Renal cortex interstitium (tissue), 11 donors: ENCODE data around the gene FBXO30. TPM values are rescaled to one million over a fixed set of nuclear protein-coding genes. Genes with fewer than 3 reads are reported as not detected.

ENCODE experiments used
- DNase-seq, 11 donors: peaks; one replicate each; pipeline ENCODE4 v3.0.0-alpha.2; 2013; ENCODE audit warnings: low read depth in 9 of 11, low spot score in 4 of 11; ENCODE audit errors: extremely low read depth in 1 of 11
- polyA plus RNA-seq, 3 donors: library from polyadenylated mRNA; unstranded; fragments of 120-200 nt; gene quantifications; one replicate each; pipeline ENCODE4 v1.2.1, GENCODE V29; 2013; ENCODE audit not compliant: insufficient read length in 3 of 3

FBXO30 gene
- polyA plus RNA-seq, 3 donors, result 11.0 to 12.1 (median 11.3) TPM

DNA sequence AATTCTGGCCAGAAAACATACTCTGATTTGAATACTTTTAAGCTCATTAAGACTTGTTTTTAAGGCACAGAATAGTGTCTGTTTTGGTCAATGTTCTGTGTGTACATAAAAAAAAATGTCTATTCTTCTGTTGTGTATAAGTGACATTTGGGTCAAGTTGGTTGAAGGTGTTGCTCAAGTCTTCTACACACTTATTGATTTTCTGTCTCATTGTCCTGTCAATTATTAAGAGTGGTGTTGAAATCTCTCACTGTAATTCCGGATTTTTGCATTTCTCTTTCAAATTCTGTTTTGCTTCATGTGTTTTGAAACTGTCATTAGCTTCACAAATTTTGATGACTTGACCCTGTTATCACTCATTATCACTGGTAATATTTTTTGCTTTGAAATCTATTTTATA is 41.7 kb downstream of the FBXO30 start:
- DNase-seq, result no peak

DNA sequence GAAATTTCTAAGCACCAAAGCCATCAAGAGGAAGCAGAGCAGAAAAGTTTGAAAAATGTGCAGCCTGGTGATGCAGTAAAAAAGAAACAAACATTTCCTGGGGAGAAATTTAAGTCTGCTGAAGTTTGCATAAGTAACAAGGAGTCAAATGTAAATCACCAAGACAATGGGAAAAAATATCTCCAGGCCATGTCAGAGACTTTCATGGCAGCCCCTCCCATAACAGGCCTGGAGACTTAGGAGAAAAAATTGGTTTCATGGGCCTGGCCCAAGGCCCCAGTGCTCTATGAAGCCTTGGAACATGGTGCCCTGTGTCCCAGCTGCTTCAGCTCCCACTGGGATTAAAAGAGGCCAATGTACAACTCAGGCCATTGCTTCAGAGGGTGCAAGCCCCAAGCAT is 49.1 kb downstream of the FBXO30 start:
- DNase-seq, result no peak

DNA sequence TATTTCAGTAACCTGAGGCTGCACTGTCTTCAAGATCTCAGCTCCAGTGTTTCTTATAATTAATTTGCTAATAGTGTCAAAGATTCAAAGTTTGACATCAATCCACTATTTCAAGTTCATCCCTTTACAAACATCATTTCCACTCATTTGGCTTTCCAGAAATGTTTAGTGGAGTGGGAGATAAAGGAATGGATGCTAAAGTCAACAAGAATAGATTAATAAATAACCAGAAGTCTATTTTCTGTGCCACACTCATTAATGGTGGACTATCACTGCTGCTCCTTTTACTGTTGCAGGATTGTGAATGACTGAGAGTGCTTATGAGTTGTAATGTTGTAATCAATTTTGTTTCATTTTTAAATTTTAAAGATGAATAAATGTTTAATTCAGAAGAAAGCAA is 50.9 kb downstream of the FBXO30 start:
- no peak for DNase-seq

DNA sequence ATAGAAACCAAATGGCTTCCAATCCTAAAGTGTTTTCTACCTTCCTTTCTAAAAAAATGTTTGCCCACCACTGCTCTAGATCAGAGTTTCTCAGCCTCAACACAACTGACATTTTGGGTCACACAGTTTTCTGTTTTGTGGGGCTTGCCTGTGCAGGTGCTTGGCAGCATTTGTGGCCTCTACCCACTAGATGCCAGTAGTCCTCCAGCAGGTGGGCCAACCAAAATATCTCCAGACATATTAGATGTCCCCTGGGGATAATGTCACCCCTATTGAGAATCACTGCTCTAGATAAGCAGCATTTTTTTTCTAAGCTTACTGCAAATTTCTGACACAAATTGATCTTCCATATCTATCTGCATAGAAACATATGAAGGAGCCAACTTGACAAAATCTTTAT is 53.0 kb downstream of the FBXO30 start:
- no peak for DNase-seq

DNA sequence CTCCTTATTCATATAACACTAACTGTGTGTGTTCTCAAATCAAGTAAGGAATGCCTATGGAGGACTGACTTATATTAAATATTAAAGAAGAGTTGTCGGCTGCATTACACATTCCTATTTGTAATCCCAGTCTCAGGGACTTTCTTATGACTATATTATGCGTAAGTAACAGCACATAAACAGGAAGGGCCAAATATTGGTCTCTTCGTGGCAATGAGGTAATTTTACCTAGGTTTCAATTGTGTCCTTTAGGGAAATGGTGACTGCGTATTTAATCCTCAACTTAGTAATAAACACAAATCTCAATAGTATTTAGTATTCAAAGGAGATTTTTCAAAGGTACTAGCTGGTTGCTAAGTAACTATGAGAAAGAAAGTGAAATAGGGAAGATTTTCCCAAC is 56.5 kb downstream of the FBXO30 start:
- DNase-seq, result no peak

DNA sequence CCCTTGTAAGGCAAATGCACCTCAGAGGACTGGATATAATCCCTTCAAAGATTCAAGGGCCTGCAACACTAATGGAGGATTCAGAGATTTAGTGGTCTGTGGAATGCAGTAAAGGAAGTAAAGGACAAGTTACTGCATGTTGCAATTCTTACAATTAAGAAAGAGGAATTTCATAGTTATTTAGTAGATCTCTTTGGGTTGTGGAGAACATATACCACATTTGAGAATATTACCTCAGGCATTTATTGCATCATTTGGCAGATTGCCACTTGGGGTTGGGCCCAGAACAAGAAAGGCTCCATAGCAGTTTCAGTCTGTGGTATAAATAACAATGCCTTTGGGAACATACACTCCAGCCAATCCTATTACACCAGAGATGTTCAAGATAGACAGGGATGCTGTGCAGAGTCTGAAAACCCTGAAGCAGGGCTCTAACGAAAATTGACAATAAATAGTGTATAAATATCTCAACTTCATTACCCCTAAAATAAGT is 58.4 kb downstream of the FBXO30 start:
- no peak for DNase-seq

DNA sequence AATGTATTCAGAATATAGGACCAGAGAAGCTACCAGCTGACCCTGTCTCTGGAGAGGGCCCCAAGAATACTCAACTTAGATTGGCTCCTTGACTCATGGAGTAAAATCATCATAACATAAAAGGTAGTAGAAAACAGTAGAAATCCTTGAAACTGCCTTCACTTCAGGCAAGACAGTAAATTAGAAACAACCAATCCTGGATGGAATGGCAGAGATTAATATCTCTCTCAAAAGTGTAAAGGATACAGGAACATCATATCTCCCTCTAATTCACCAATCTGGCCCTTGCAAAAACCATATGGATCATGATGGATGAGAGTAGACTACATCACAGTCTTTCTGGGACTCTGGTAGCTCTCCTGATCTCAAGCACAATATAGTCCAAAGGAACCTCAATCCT is 58.9 kb downstream of the FBXO30 start:
- no peak for DNase-seq

DNA sequence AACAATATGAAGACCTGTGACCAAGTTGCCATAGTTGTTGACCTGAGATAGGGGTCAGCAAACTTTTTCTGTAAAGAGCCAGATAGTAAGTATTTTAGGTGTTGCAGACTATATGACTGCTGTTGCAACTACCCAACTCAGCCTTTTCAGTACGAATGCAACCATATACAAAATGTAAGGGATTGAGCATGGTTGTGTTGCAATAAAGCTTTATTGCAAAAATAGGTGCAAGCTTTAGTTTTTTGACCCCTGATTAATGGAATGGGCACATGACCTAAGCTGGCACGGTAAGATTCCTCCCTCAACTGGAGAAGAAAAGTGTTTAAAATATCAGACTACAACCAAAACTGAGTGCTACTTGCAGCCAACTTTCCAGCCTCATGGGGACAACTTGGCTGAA is 62.0 kb downstream of the FBXO30 start:
- no peak for DNase-seq

DNA sequence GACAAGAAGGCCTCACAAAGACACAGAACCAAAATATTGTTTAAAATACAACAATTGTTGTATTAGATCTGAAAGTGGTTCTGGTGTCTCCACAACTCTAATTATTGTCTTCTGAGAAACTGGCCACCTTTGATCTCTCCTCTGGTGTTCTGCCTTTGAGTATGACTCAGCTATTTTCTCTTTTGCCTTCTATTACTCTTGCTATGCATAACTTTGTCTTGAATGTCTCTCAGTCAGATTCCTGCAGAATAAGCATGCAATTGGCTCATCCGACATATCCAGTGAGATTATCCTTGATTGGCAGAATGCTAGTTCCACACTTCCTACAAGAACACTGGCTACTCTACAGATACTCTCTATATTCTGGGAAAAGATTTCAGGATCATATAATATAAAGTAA is 65.0 kb downstream of the FBXO30 start:
- no peak for DNase-seq

DNA sequence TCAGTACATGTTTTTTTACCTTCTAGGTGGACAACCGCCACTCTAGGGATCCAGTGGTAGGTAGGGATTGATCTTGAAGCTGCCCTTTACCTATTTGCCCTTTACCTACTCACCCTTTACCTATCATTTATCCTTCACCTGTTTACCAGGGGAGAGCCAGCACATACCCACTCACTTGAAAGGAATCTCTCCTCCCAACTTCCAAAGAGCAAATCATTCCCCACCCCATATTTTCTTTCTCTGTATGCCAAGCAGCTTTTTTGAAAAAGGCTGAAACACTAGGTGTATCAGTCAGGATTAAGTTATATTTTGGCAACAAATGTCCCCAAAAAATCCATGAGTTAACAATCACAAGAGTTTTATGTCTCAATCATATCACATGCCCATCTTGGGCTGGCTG is 68.7 kb downstream of the FBXO30 start:
- no peak for DNase-seq

DNA sequence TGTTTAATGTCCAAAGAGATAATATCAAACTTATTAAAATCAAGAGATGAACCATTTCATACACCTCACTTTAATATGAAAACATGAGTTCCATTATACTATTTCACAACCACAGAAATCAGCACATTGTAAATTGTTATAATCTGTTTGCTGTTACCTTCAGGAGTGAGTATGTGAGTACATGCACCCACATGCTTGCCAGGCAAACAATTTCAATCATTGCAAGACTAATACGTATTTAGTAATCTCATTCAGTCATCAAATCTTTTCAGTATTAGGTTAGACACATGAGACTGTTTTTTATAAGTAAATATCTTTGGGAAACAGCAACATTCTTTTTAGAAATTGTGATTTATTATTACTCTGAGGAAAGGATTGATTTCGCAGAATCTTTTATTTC is 70.0 kb downstream of the FBXO30 start:
- no peak for DNase-seq

Other genes starting within 250 kb of the FBXO30 start
- 10 to 100 TPM; 12.1 to 14.2 (median 13.6) TPM for gene EPM2A, start 79.3 kb downstream of the FBXO30 start, polyA plus RNA-seq
- gene SHPRH, start 149.6 kb upstream of the FBXO30 start, polyA plus RNA-seq, result 10 to 100 TPM; 21.9 to 25.9 (median 23.0) TPM
- under 1 TPM; 0.11 to 0.14 (median 0.11) TPM for gene GRM1, start 214.3 kb upstream of the FBXO30 start, polyA plus RNA-seq